ENCODE measurements around the gene INAFM1.

The INAFM1 gene

GRCh38 chr19:47323409-47323808 lies 48.7 kb downstream of the INAFM1 start:
- DNase-seq (ENCODE audit: low read depth): no peak
- TF ChIP-seq CTCF (conservative IDR thresholded peaks at IDR 0.05; ENCODE audit: control insufficient read depth, insufficient read depth, low read depth, low read length): no peak
- H3K4me3 ChIP-seq (ENCODE audit: control insufficient read depth, low read depth, low read length): no peak overlapping the region

- no peak for DNase-seq (ENCODE audit: low read depth)
- H3K4me3 ChIP-seq (ENCODE audit: control insufficient read depth, low read depth, low read length): no peak overlapping the region
- TF ChIP-seq CTCF (conservative IDR thresholded peaks at IDR 0.05; ENCODE audit: control insufficient read depth, insufficient read depth, low read depth, low read length): no peak
Observed at GRCh38 chr19:47323872-47324271, 49.2 kb downstream of the INAFM1 start.

GRCh38 chr19:47324502-47324901 lies 49.8 kb downstream of the INAFM1 start:
- H3K4me3 ChIP-seq (ENCODE audit: control insufficient read depth, low read depth, low read length): no peak overlapping the region

More at GRCh38 chr19:47324502-47324901, 49.8 kb downstream of the INAFM1 start:
- no peak for DNase-seq (ENCODE audit: low read depth)
- TF ChIP-seq CTCF (conservative IDR thresholded peaks at IDR 0.05; ENCODE audit: control insufficient read depth, insufficient read depth, low read depth, low read length): no peak

Measured in fibroblast of mammary gland (primary cell).